ENCODE measurements around the gene UQCR11.

UQCR11 gene

GRCh38 chr19:1554968-1555367, 50.3 kb downstream of the UQCR11 start:
- in situ Hi-C loops (cut with MboI; ENCODE audit: low pct_unique_long_range_greater_than_20kb, low sequenced_read_pairs) = no loop called here
- DNase-seq = no peak

DNA sequence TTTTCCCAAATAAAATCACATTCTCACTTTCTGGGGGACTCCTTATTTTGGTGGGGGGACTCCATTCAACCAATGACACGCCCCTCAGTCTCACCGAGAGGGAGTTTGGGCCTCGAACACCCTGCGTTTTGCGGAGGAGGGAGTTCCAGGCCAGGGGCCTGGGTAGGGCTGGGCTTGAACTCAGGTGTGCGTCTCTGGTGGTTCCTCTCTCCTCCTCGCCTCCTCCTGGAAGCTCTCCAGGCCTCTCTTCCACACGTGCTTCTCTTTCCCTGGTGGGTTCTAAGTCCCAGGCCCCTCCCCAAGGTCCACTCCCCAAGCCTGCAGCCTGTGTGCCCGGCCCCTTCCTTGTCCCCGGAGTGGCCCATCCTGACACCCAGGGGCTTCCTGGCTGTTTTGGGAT, 51.8 kb downstream of the UQCR11 start:
- in situ Hi-C loops (cut with MboI; ENCODE audit: low pct_unique_long_range_greater_than_20kb, low sequenced_read_pairs) = no loop called here

DNA sequence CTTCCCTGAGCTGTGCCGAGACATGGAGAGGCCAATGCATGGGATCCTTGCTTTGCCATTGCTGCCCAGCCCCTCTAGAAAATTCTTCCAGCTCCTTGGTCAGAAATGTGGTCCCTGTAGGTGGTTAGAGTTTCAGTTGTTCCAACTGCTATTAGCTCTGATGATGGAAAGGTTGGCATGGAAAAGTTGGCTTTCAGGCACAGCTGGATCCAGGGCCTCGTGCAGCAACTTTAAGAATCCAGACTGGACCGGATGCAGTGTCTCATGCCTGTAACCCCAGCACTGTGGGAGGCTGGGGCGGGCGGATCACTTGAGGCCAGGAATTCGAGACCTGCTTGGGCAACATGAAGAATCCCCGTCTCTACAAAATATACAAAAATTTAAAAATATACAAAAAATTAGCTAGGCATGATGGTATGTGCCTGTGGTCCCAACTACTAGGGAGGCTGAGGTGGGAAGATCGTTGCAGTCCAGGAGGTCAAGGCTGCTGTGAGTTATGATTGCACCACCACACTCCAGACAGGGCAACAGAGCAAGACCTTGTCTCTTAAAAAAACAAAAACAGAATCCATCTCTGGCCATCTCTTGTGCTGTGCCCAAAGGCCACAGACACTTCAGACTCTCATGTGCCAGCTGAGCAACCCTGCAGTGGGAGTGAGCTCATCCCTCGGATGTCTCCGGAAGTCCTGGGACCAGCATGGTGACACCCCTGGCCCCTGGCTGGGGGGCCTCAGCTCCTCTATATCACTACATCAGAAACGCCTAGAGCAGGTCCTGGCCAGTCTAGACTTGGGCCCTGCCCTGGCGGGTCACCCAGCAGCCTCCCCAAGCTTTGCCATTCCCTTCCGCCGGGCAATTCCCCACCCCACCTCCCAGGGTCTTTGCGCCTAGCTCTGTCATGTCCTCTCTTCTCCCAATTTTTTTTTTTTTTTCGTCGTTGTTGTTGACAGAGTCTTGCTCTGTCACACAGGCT, 53.9 kb downstream of the UQCR11 start:
- in situ Hi-C loops (cut with MboI; ENCODE audit: low pct_unique_long_range_greater_than_20kb, low sequenced_read_pairs) = no loop called here

More for the DNA sequence above, 51.8 kb downstream of the UQCR11 start:
- DNase-seq = no peak

DNA sequence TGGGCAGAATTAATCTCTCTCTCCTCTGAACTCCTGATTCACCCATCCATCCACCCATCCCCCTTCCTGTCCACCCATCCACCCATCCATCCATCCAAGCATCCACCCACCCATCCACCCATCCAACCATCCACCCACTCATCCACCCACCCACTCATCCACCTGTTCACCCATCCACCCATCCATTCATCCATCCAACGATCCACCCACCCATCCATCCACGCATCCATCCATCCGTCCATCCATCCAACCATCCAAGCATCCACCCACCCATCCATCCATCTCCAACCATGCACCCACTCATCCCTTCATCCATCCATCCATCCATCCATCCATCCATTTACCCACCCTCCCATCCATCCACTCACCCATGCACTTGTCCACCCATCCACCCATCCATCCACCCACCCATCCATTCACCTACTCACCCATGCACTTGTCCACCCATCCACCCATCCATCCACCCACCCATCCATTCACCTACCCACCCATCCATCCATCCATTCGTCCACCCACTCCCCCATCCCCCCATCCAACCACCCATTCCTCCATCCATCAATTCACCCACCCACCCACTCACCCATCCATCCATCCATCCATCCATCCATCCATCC, 55.8 kb downstream of the UQCR11 start:
- in situ Hi-C loops (cut with MboI; ENCODE audit: low pct_unique_long_range_greater_than_20kb, low sequenced_read_pairs) = no loop called here
- no peak for DNase-seq

More for the DNA sequence above, 53.9 kb downstream of the UQCR11 start:
- DNase-seq = no peak
